COLO668 (cell line): ENCODE measurements around the gene TEDC2.

Experiments used
- DNase-seq: peaks from one replicate; lab custom pipeline; 2025; ENCODE audit not compliant: unreplicated experiment; lab: John Stamatoyannopoulos, UW

The TEDC2 gene

GRCh38 chr16:2492292-2492691 lies 32.4 kb downstream of the TEDC2 start:
- DNase-seq: no peak

GRCh38 chr16:2493605-2494004 lies 33.7 kb downstream of the TEDC2 start:
- no peak for DNase-seq

- DNase-seq: no peak
Measured at GRCh38 chr16:2494616-2495015, 34.7 kb downstream of the TEDC2 start.

GRCh38 chr16:2495041-2495440 lies 35.1 kb downstream of the TEDC2 start:
- no peak for DNase-seq

- no peak for DNase-seq
Measured at GRCh38 chr16:2496223-2497115, 36.6 kb downstream of the TEDC2 start.

GRCh38 chr16:2497116-2497630 lies 37.3 kb downstream of the TEDC2 start:
- DNase-seq: no peak

- no peak for DNase-seq
Measured at GRCh38 chr16:2497695-2498484, 38.0 kb downstream of the TEDC2 start.

- DNase-seq: no peak
Measured at GRCh38 chr16:2498531-2499253, 38.8 kb downstream of the TEDC2 start.

GRCh38 chr16:2499454-2499853 lies 39.5 kb downstream of the TEDC2 start:
- no peak for DNase-seq

GRCh38 chr16:2499890-2500429 lies 40.1 kb downstream of the TEDC2 start:
- DNase-seq: no peak

- DNase-seq: no peak
Measured at GRCh38 chr16:2500430-2500917, 40.6 kb downstream of the TEDC2 start.

GRCh38 chr16:2500918-2501750 lies 41.2 kb downstream of the TEDC2 start:
- peak; percentile 76 for DNase-seq

GRCh38 chr16:2501946-2502895 lies 42.3 kb downstream of the TEDC2 start:
- no peak for DNase-seq

GRCh38 chr16:2505695-2506094 lies 45.8 kb downstream of the TEDC2 start:
- DNase-seq: no peak

GRCh38 chr16:2507052-2507659 lies 47.2 kb downstream of the TEDC2 start:
- DNase-seq: no peak

GRCh38 chr16:2507665-2508064 lies 47.8 kb downstream of the TEDC2 start:
- no peak for DNase-seq

GRCh38 chr16:2508722-2509400 lies 49.0 kb downstream of the TEDC2 start:
- DNase-seq: no peak
